Sigmoid colon (tissue), 7 donors: ENCODE measurements around the gene HOXD8. TPM values are rescaled to one million over a fixed set of nuclear protein-coding genes. Genes with fewer than 3 reads are reported as not detected.

Experiments
- DNase-seq: peaks from one replicate; pipeline ENCODE4 v3.0.0-alpha.2; 2019
- H3K27ac ChIP-seq, 4 donors: fragments of 200-600 bp; sonication (generic); one replicate each; pipeline ENCODE4 v1.5.1; 2016 to 2019; ENCODE audit warnings: mild to moderate bottlenecking in 1 of 4
- H3K27me3 ChIP-seq, 3 donors: fragments of 200-600 bp; sonication (generic); one replicate each; pipeline ENCODE4 v1.5.1; 2019; ENCODE audit warnings: mild to moderate bottlenecking in 1 of 3
- H3K36me3 ChIP-seq, 4 donors: fragments of 200-600 bp; sonication (generic); one replicate each; pipeline ENCODE4 v1.5.1; 2016 to 2019
- H3K4me1 ChIP-seq, 4 donors: fragments of 200-600 bp; sonication (generic); one replicate each; pipeline ENCODE4 v1.5.1; 2017 to 2019
- H3K4me3 ChIP-seq, 4 donors: fragments of 200-600 bp; sonication (generic); one replicate each; pipeline ENCODE4 v1.5.1; 2017 to 2019; ENCODE audit warnings: mild to moderate bottlenecking in 2 of 4, moderate library complexity in 1 of 4
- H3K9me3 ChIP-seq, 4 donors: fragments of 200-600 bp in 3 of 4; sonication (generic) in 3 of 4; one replicate each; pipeline versions ENCODE4 v1.5.1 to v1.6.1; 2013 to 2019
- CTCF ChIP-seq, 4 experiments: fragments of 450-650 bp in 3 of 4; fragments of 200-600 bp in 1 of 4; IDR thresholded peaks; one replicate each; pipeline ENCODE4 v1.5.1; 2016 to 2019; ENCODE audit warnings: antibody characterized with exemption in 4 of 4, mild to moderate bottlenecking in 3 of 4, moderate library complexity in 2 of 4
- EP300 ChIP-seq, 4 donors: sonication (generic); formaldehyde crosslinking; IDR thresholded peaks; one replicate each; pipeline ENCODE4 v1.6.1; 2017; ENCODE audit warnings: antibody characterized with exemption in 4 of 4
- POLR2A ChIP-seq, 2 donors: fragments of 450-650 bp; IDR thresholded peaks; one replicate each; pipeline ENCODE4 v1.6.1; 2016; ENCODE audit warnings: antibody characterized with exemption in 2 of 2, mild to moderate bottlenecking in 2 of 2, moderate library complexity in 2 of 2
- POLR2AphosphoS5 ChIP-seq, 4 donors: sonication (generic); formaldehyde crosslinking; IDR thresholded peaks; one replicate each; pipeline ENCODE4 v1.6.1; 2017; ENCODE audit warnings: antibody characterized with exemption in 4 of 4
- WGBS, 2 donors: extraction: QIAGEN DNeasy Blood & Tissue Kit; methylation state at CpG; one replicate each; pipeline ENCODE4 v1.1.7; 2013; 5-methylcytosine and 5-hydroxymethylcytosine counted together
- intact Hi-C: fragments of 100-400 bp; cut with DNase I; formaldehyde crosslinking; loops from one replicate; pipeline ENCODE4 v1.15.1; 2023
- polyA plus RNA-seq, 3 donors: library from polyadenylated mRNA; stranded (reverse); fragments of 200-250 nt; gene quantifications; one replicate each; pipeline ENCODE4 v1.2.3, GENCODE V29; 2013
- total RNA-seq, 4 donors: library from RNA; depleted of rRNA; stranded (reverse); fragments of >200 nt; gene quantifications; one replicate each; pipeline ENCODE4 v1.1.0, GENCODE V29; 2016
- donor health status: healthy with polysubstance abuse.
- donor health status: Bipolar disorder and iron deficiency.
- donor health status: healthy.

HOXD8 gene
- total and polyA plus RNA-seq, 7 donors = 2.5 to 19.7 (median 10.8) TPM

GRCh38 chr2:176139661-176140512, 10.4 kb downstream of the HOXD8 start:
- 39 to 58% methylated on average over 41 of the region's 41 CpGs for WGBS, 2 donors
- Histone ChIP-seq H3K4me3 (peak overlapping the region; percentile 39 to 52 (median 50)), H3K27ac (peak overlapping the region; percentile 49 to 87 (median 54)), H3K4me1 (peaks cover 0 to 36% (median 29%) of the 10 kb centered on the region in 4 donors), H3K9me3 (no peaks in the 10 kb centered on the region), H3K27me3 (peaks cover 3 to 69% (median 53%) of the 10 kb centered on the region in 3 donors), H3K36me3 (no peaks in the 10 kb centered on the region)
- intact Hi-C loops = loop anchor here (1.0 to 10.0 kb wide), 3 partner anchors 315 to 1007 kb away; no protein-coding TSS in a partner anchor
- TF ChIP-seq POLR2AphosphoS5 (IDR thresholded peaks at IDR 0.05) = no peak
- TF ChIP-seq CTCF (IDR thresholded peaks at IDR 0.05) = no peak
- no peak for TF ChIP-seq POLR2A (IDR thresholded peaks at IDR 0.05)
- TF ChIP-seq EP300 (IDR thresholded peaks at IDR 0.05) = no peak
- peak; percentile 75 for DNase-seq

GRCh38 chr2:176140513-176141317, 11.2 kb downstream of the HOXD8 start:
- H3K4me3 ChIP-seq = peak overlapping the region; percentile 39 to 52 (median 50)
- TF ChIP-seq CTCF (IDR thresholded peaks at IDR 0.05) = peak; percentile 87 to 96 (median 95)
- TF ChIP-seq EP300 (IDR thresholded peaks at IDR 0.05) = no peak
- peaks cover 3 to 69% (median 51%) of the 10 kb centered on the region in 3 donors for H3K27me3 ChIP-seq
- H3K9me3 ChIP-seq = no peaks in the 10 kb centered on the region
- no peaks in the 10 kb centered on the region for H3K36me3 ChIP-seq
- peaks cover 0 to 30% (median 24%) of the 10 kb centered on the region in 4 donors for H3K4me1 ChIP-seq
- DNase-seq = peak; percentile 87
- intact Hi-C loops = loop anchor here (1.0 to 10.0 kb wide), 4 partner anchors 315 to 674 kb away; no protein-coding TSS in a partner anchor
- 7 to 8% methylated on average over 48 of the region's 48 CpGs for WGBS, 2 donors
- peak overlapping the region; percentile 49 to 87 (median 54) for H3K27ac ChIP-seq

- no peak overlapping the region for H3K27ac ChIP-seq
- H3K9me3 ChIP-seq = no peaks in the 10 kb centered on the region
- DNase-seq = peak; percentile 19
- peaks cover 8 to 69% (median 53%) of the 10 kb centered on the region in 3 donors for H3K27me3 ChIP-seq
- 86 to 88% methylated on average over 2 of the region's 2 CpGs for WGBS, 2 donors
- no peak overlapping the region for H3K4me3 ChIP-seq
- H3K36me3 ChIP-seq = no peaks in the 10 kb centered on the region
- peaks cover 0 to 27% (median 19%) of the 10 kb centered on the region in 4 donors for H3K4me1 ChIP-seq
- TF ChIP-seq POLR2A (IDR thresholded peaks at IDR 0.05) = no peak
- no peak for TF ChIP-seq EP300 (IDR thresholded peaks at IDR 0.05)
- no peak for TF ChIP-seq POLR2AphosphoS5 (IDR thresholded peaks at IDR 0.05)
- TF ChIP-seq CTCF (IDR thresholded peaks at IDR 0.05) = no peak
- intact Hi-C loops = loop anchor here (10.0 kb wide), 1 partner anchor 673 kb away; no protein-coding TSS in a partner anchor
These were observed 12.8 kb downstream of the HOXD8 start for GRCh38 chr2:176142281-176142680.

- Histone ChIP-seq H3K36me3 (no peaks in the 10 kb centered on the region), H3K4me1 (peaks cover 0 to 13% (median 7%) of the 10 kb centered on the region in 4 donors), H3K27ac (no peak overlapping the region), H3K4me3 (no peak overlapping the region), H3K27me3 (peaks cover 7 to 69% (median 55%) of the 10 kb centered on the region in 3 donors), H3K9me3 (no peaks in the 10 kb centered on the region)
- 47 to 56% methylated on average over 4 of the region's 4 CpGs for WGBS, 2 donors
- intact Hi-C loops = loop anchor here (10.0 kb wide), 1 partner anchor 669 kb away; no protein-coding TSS in a partner anchor
- TF ChIP-seq CTCF (IDR thresholded peaks at IDR 0.05) (no peak), EP300 (IDR thresholded peaks at IDR 0.05) (no peak), POLR2A (IDR thresholded peaks at IDR 0.05) (no peak), POLR2AphosphoS5 (IDR thresholded peaks at IDR 0.05) (no peak)
- DNase-seq = no peak
These were observed 15.8 kb downstream of the HOXD8 start for GRCh38 chr2:176145085-176145969.
